HEK293 (cell line): ENCODE results near the gene ZNF217.

ENCODE experiments used
- GLI4 ChIP-seq: fragments of 450-650 bp; formaldehyde crosslinking; IDR thresholded peaks from 2 replicates; pipeline ENCODE4 v1.5.1; 2016; ENCODE audit warnings: missing biosample characterization, missing genetic modification characterization
- PRDM1 ChIP-seq: fragments of 450-650 bp; formaldehyde crosslinking; IDR thresholded peaks from 2 replicates; pipeline ENCODE4; 2016; ENCODE audit warnings: missing biosample characterization, missing genetic modification characterization
- RBAK ChIP-seq: fragments of 450-650 bp; formaldehyde crosslinking; IDR thresholded peaks from 2 replicates; pipeline ENCODE4 v1.5.1; 2016; ENCODE audit warnings: missing biosample characterization, missing genetic modification characterization
- ZNF169 ChIP-seq: fragments of 450-650 bp; formaldehyde crosslinking; IDR thresholded peaks from 2 replicates; pipeline ENCODE4 v1.5.1; 2016; ENCODE audit warnings: missing biosample characterization, missing genetic modification characterization
- ZNF2 ChIP-seq: fragments of 450-650 bp; formaldehyde crosslinking; IDR thresholded peaks from 2 replicates; pipeline ENCODE4 v1.5.1; 2016; ENCODE audit warnings: missing biosample characterization, missing genetic modification characterization
- ZNF24 ChIP-seq: fragments of 450-650 bp; formaldehyde crosslinking; IDR thresholded peaks from 2 replicates; pipeline ENCODE4 v1.5.1; 2016; ENCODE audit warnings: missing biosample characterization, missing genetic modification characterization
- ZNF324 ChIP-seq: fragments of 450-650 bp; formaldehyde crosslinking; IDR thresholded peaks from 2 replicates; pipeline ENCODE4 v1.5.1; 2016; ENCODE audit warnings: missing biosample characterization, missing genetic modification characterization
- ZNF394 ChIP-seq: fragments of 450-650 bp; formaldehyde crosslinking; IDR thresholded peaks from 2 replicates; pipeline ENCODE4 v1.5.1; 2016; ENCODE audit warnings: missing biosample characterization, missing genetic modification characterization, mild to moderate bottlenecking, moderate library complexity, borderline replicate concordance
- ZNF514 ChIP-seq: fragments of 450-650 bp; formaldehyde crosslinking; IDR thresholded peaks from 2 replicates; pipeline ENCODE4 v1.5.1; 2016; ENCODE audit warnings: missing biosample characterization, missing genetic modification characterization
- ZNF747 ChIP-seq: fragments of 450-650 bp; formaldehyde crosslinking; IDR thresholded peaks from 2 replicates; pipeline ENCODE4 v1.5.1; 2016; ENCODE audit warnings: missing biosample characterization, missing genetic modification characterization
- ZNF768 ChIP-seq: fragments of 450-650 bp; formaldehyde crosslinking; IDR thresholded peaks from 2 replicates; pipeline ENCODE4 v1.5.1; 2018; ENCODE audit warnings: missing biosample characterization, mild to moderate bottlenecking, missing genetic modification characterization
- ZNF830 ChIP-seq: fragments of 450-650 bp; IDR thresholded peaks from 2 replicates; pipeline ENCODE4 v1.5.0; 2018; ENCODE audit warnings: missing biosample characterization, missing genetic modification characterization, low read depth, mild to moderate bottlenecking, moderate library complexity
- TF ChIP-seq, protein P1 (sequence below): fragments of 450-650 bp; formaldehyde crosslinking; IDR thresholded peaks from 2 replicates; pipeline ENCODE4 v1.5.1; 2016; ENCODE audit warnings: missing biosample characterization, missing genetic modification characterization
- TF ChIP-seq, protein P2 (sequence below): fragments of 450-650 bp; formaldehyde crosslinking; IDR thresholded peaks from 2 replicates; pipeline ENCODE4 v1.5.1; 2016; ENCODE audit warnings: missing biosample characterization, missing genetic modification characterization
- TF ChIP-seq, protein P3 (sequence below): fragments of 450-650 bp; formaldehyde crosslinking; IDR thresholded peaks from 2 replicates; pipeline ENCODE4 v1.5.1; 2016; ENCODE audit warnings: missing biosample characterization, missing genetic modification characterization
- TF ChIP-seq, protein P4 (sequence below): fragments of 450-650 bp; formaldehyde crosslinking; IDR thresholded peaks from 2 replicates; pipeline ENCODE4 v1.5.1; 2016; ENCODE audit warnings: missing biosample characterization, missing genetic modification characterization, borderline replicate concordance
- TF ChIP-seq, protein P5 (sequence below): IDR thresholded peaks from 2 replicates; pipeline ENCODE4 v1.6.1; 2011; ENCODE audit warnings: mild to moderate bottlenecking, low read depth, low read length, borderline replicate concordance
- TF ChIP-seq, protein P6 (sequence below): fragments of 450-650 bp; formaldehyde crosslinking; conservative IDR thresholded peaks from 2 replicates; pipeline ENCODE4 v1.5.1; 2016; ENCODE audit warnings: low read depth, missing biosample characterization, missing genetic modification characterization
- TF ChIP-seq, protein P7 (sequence below): fragments of 450-650 bp; formaldehyde crosslinking; IDR thresholded peaks from 2 replicates; pipeline ENCODE4 v1.5.1; 2017; ENCODE audit warnings: missing biosample characterization, missing genetic modification characterization

The ZNF217 gene

DNA sequence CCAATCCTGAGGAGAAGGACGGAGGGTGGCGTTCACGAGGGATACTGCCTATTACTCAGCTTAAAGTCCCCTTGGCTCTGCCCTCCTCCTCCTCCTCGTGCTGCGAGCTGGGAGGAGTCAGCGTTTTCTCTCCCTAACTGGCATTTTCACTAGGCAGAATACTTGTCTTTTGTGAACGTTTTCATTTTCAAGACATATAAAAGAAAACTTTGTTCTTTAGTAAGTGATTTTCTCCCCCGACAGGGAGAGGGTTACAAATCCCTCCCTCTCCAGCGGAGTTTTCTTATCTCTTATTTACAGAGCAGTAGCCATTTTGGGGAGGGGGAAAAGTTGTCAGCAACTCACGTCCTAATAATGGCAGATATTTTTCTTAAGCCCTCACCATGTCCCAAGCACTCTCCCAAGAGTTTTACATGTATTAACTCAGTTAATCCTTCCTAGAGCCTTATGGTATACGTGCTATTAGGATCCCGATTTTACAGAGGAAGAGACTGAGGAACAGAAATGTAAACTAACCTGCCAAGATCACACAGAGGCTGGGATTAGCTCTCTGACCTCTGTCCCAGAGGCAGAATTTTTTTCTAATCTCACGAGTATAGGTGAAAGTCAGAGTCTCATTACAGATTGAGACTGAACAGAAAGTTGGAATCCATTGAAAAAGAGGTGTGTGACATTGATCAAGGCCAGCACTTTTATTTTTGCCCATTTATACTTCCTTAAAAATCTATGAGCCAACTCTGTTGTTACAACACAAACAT lies 30.0 kb upstream of the ZNF217 start (continued):
- TF ChIP-seq, protein P1, sequence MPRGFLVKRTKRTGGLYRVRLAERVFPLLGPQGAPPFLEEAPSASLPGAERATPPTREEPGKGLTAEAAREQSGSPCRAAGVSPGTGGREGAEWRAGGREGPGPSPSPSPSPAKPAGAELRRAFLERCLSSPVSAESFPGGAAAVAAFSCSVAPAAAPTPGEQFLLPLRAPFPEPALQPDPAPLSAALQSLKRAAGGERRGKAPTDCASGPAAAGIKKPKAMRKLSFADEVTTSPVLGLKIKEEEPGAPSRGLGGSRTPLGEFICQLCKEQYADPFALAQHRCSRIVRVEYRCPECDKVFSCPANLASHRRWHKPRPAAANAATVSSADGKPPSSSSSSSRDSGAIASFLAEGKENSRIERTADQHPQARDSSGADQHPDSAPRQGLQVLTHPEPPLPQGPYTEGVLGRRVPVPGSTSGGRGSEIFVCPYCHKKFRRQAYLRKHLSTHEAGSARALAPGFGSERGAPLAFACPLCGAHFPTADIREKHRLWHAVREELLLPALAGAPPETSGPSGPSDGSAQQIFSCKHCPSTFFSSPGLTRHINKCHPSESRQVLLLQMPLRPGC, result no peak
- TF ChIP-seq, protein P2, sequence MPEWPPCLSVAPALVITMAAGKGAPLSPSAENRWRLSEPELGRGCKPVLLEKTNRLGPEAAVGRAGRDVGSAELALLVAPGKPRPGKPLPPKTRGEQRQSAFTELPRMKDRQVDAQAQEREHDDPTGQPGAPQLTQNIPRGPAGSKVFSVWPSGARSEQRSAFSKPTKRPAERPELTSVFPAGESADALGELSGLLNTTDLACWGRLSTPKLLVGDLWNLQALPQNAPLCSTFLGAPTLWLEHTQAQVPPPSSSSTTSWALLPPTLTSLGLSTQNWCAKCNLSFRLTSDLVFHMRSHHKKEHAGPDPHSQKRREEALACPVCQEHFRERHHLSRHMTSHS, result no peak
- TF ChIP-seq ZNF24 (no peak), ZNF2 (tag by site-specific recombination) (no peak), ZNF169 (no peak), ZNF394 (tag by site-specific recombination) (no peak), ZNF324 (tag by site-specific recombination) (no peak), ZNF768 (tag by site-specific recombination) (no peak), RBAK (no peak), PRDM1 (tag by site-specific recombination) (peak; percentile 78), GLI4 (tag by site-specific recombination) (no peak), ZNF514 (tag by site-specific recombination) (no peak), ZNF830 (no peak), ZNF747 (no peak)
- TF ChIP-seq, protein P3, sequence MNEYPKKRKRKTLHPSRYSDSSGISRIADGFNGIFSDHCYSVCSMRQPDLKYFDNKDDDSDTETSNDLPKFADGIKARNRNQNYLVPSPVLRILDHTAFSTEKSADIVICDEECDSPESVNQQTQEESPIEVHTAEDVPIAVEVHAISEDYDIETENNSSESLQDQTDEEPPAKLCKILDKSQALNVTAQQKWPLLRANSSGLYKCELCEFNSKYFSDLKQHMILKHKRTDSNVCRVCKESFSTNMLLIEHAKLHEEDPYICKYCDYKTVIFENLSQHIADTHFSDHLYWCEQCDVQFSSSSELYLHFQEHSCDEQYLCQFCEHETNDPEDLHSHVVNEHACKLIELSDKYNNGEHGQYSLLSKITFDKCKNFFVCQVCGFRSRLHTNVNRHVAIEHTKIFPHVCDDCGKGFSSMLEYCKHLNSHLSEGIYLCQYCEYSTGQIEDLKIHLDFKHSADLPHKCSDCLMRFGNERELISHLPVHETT, result no peak
- TF ChIP-seq, protein P4, sequence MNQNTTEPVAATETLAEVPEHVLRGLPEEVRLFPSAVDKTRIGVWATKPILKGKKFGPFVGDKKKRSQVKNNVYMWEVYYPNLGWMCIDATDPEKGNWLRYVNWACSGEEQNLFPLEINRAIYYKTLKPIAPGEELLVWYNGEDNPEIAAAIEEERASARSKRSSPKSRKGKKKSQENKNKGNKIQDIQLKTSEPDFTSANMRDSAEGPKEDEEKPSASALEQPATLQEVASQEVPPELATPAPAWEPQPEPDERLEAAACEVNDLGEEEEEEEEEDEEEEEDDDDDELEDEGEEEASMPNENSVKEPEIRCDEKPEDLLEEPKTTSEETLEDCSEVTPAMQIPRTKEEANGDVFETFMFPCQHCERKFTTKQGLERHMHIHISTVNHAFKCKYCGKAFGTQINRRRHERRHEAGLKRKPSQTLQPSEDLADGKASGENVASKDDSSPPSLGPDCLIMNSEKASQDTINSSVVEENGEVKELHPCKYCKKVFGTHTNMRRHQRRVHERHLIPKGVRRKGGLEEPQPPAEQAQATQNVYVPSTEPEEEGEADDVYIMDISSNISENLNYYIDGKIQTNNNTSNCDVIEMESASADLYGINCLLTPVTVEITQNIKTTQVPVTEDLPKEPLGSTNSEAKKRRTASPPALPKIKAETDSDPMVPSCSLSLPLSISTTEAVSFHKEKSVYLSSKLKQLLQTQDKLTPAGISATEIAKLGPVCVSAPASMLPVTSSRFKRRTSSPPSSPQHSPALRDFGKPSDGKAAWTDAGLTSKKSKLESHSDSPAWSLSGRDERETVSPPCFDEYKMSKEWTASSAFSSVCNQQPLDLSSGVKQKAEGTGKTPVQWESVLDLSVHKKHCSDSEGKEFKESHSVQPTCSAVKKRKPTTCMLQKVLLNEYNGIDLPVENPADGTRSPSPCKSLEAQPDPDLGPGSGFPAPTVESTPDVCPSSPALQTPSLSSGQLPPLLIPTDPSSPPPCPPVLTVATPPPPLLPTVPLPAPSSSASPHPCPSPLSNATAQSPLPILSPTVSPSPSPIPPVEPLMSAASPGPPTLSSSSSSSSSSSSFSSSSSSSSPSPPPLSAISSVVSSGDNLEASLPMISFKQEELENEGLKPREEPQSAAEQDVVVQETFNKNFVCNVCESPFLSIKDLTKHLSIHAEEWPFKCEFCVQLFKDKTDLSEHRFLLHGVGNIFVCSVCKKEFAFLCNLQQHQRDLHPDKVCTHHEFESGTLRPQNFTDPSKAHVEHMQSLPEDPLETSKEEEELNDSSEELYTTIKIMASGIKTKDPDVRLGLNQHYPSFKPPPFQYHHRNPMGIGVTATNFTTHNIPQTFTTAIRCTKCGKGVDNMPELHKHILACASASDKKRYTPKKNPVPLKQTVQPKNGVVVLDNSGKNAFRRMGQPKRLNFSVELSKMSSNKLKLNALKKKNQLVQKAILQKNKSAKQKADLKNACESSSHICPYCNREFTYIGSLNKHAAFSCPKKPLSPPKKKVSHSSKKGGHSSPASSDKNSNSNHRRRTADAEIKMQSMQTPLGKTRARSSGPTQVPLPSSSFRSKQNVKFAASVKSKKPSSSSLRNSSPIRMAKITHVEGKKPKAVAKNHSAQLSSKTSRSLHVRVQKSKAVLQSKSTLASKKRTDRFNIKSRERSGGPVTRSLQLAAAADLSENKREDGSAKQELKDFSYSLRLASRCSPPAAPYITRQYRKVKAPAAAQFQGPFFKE (tag by site-specific recombination), result no peak
- TF ChIP-seq, protein P5, sequence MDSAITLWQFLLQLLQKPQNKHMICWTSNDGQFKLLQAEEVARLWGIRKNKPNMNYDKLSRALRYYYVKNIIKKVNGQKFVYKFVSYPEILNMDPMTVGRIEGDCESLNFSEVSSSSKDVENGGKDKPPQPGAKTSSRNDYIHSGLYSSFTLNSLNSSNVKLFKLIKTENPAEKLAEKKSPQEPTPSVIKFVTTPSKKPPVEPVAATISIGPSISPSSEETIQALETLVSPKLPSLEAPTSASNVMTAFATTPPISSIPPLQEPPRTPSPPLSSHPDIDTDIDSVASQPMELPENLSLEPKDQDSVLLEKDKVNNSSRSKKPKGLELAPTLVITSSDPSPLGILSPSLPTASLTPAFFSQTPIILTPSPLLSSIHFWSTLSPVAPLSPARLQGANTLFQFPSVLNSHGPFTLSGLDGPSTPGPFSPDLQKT, result no peak
- TF ChIP-seq, protein P6, sequence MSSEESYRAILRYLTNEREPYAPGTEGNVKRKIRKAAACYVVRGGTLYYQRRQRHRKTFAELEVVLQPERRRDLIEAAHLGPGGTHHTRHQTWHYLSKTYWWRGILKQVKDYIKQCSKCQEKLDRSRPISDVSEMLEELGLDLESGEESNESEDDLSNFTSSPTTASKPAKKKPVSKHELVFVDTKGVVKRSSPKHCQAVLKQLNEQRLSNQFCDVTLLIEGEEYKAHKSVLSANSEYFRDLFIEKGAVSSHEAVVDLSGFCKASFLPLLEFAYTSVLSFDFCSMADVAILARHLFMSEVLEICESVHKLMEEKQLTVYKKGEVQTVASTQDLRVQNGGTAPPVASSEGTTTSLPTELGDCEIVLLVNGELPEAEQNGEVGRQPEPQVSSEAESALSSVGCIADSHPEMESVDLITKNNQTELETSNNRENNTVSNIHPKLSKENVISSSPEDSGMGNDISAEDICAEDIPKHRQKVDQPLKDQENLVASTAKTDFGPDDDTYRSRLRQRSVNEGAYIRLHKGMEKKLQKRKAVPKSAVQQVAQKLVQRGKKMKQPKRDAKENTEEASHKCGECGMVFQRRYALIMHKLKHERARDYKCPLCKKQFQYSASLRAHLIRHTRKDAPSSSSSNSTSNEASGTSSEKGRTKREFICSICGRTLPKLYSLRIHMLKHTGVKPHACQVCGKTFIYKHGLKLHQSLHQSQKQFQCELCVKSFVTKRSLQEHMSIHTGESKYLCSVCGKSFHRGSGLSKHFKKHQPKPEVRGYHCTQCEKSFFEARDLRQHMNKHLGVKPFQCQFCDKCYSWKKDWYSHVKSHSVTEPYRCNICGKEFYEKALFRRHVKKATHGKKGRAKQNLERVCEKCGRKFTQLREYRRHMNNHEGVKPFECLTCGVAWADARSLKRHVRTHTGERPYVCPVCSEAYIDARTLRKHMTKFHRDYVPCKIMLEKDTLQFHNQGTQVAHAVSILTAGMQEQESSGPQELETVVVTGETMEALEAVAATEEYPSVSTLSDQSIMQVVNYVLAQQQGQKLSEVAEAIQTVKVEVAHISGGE (tag by site-specific recombination), result no peak
- TF ChIP-seq, protein P7, sequence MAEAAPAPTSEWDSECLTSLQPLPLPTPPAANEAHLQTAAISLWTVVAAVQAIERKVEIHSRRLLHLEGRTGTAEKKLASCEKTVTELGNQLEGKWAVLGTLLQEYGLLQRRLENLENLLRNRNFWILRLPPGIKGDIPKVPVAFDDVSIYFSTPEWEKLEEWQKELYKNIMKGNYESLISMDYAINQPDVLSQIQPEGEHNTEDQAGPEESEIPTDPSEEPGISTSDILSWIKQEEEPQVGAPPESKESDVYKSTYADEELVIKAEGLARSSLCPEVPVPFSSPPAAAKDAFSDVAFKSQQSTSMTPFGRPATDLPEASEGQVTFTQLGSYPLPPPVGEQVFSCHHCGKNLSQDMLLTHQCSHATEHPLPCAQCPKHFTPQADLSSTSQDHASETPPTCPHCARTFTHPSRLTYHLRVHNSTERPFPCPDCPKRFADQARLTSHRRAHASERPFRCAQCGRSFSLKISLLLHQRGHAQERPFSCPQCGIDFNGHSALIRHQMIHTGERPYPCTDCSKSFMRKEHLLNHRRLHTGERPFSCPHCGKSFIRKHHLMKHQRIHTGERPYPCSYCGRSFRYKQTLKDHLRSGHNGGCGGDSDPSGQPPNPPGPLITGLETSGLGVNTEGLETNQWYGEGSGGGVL (tag by site-specific recombination), result 0 out of 2 replicates have a peak, but pooled peaks have one; percentile 15
